Measurements from ENCODE around the gene CCDC28B. TPM values are rescaled to one million over a fixed set of nuclear protein-coding genes. Genes with fewer than 3 reads are reported as not detected.

The CCDC28B gene
- total and polyA plus RNA-seq, 2 of the 13 experiments (the other 11 are each of a cell fraction or from before 2014, with no cell fraction given): 2.6 to 3.5 TPM

- TF ChIP-seq EHMT2 (IDR thresholded peaks at IDR 0.05; ENCODE audit: borderline replicate concordance, low read depth, low read length): no peak
- TF ChIP-seq ZNF512 (CRISPR knock-in tag; IDR thresholded peaks at IDR 0.05): no peak
- peak; percentile 90 for TF ChIP-seq JUN (CRISPR knock-in tag; IDR thresholded peaks at IDR 0.05)
- TF ChIP-seq ZNF136 (CRISPR knock-in tag; IDR thresholded peaks at IDR 0.05; ENCODE audit: low read depth): no peak
- peak; percentile 97 for TF ChIP-seq SALL1 (CRISPR knock-in tag; IDR thresholded peaks at IDR 0.05)
- peak; percentile 83 for TF ChIP-seq CREM (IDR thresholded peaks at IDR 0.05)
- TF ChIP-seq CREM (CRISPR knock-in tag; IDR thresholded peaks at IDR 0.05): no peak
- TF ChIP-seq HDAC6 (IDR thresholded peaks at IDR 0.05; ENCODE audit: low read depth, low read length): no peak
- no peak for TF ChIP-seq ZNF597 (CRISPR knock-in tag; IDR thresholded peaks at IDR 0.05)
- TF ChIP-seq MAF1 (CRISPR knock-in tag; IDR thresholded peaks at IDR 0.05; ENCODE audit: borderline replicate concordance): no peak
- no peak for TF ChIP-seq ZNF512B (CRISPR knock-in tag; IDR thresholded peaks at IDR 0.05; ENCODE audit: borderline replicate concordance)
- TF ChIP-seq ETV6 (CRISPR knock-in tag; conservative IDR thresholded peaks at IDR 0.05): no peak
- peak; percentile 36; the same call in 1 of the 2 replicates for TF ChIP-seq TFDP1 (CRISPR knock-in tag; IDR thresholded peaks at IDR 0.05; ENCODE audit: borderline replicate concordance)
- no peak for TF ChIP-seq ZNF557 (CRISPR knock-in tag; IDR thresholded peaks at IDR 0.05)
- 0 out of 2 replicates have a peak, but pooled peaks have one; percentile 69 for TF ChIP-seq ZNF670 (CRISPR knock-in tag; IDR thresholded peaks at IDR 0.05; ENCODE audit: borderline replicate concordance)
- TF ChIP-seq PHB2 (IDR thresholded peaks at IDR 0.05; ENCODE audit: partially characterized antibody): no peak
- no peak for TF ChIP-seq DNMT3B (CRISPR knock-in tag; conservative IDR thresholded peaks at IDR 0.05)
- peak; percentile 99 for TF ChIP-seq PAXIP1 (CRISPR knock-in tag; conservative IDR thresholded peaks at IDR 0.05)
- no peak for TF ChIP-seq ZNF740 (CRISPR knock-in tag; IDR thresholded peaks at IDR 0.05)
Measured at GRCh38 chr1:32249831-32250525, 49.6 kb downstream of the CCDC28B start (continued).
